ENCODE data around the gene DNAAF6.
"Not testable (repeated sequence)": the region's sequence is repeated elsewhere in the genome, so short reads cannot be mapped to it uniquely, and the experiment has no call there.

DNAAF6 gene

DNA sequence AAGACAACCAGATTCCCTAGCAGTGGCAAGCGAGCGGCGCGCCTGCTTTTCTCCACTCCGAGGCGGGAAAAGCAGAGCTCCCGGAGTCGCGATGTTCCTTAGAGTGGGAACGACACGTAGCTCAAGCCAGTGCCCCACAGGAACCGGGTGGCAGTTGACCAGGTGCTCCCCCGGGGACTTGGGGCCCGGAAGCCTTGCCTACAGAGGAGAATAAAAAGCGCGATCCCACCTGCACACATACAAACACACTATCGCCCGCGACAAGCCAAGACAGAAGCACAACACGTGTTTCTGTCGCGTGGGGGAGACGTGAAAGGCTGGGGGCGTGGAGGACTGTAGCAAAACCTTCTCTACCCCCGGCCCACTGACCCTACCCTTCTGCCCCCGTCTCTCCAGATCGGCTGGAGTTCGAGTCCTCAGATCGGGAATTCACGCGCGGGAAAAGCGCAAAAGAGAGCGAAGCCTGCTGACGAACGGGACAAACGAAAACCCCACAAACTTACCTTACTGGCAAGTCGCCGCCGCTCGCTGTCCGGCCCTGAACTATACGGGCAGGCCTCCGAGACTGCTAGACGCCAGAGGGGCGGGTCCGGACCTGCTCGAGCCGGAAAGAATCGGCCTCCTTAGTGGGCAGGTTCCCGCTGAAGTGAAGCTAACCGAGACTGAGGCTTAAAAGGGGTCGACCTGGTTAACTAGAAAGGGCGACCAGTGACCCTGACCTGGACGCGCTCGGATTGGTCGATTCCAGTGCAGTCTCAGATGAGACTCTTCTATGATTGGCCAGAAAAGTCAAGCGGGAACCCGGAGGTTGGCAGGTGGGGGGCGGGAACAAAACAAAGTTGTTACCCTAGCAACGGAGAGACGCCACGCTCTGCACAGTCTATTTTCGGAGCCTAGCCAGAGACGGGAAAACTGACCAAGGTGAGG is at the start of gene DNAAF6, which contains the start of gene NUP62CL:
Gene DNAAF6, plus strand, starts transcription at position 842 of the 927 bp plus-strand sequence. CDS start 6,265 bp downstream, outside the sequence.
Gene NUP62CL, minus strand, starts transcription at position 664 of the 927 bp plus-strand sequence. CDS start 31,287 bp downstream, outside the sequence.
- DNase-seq (ENCODE audit: low read depth) = no peak

DNA sequence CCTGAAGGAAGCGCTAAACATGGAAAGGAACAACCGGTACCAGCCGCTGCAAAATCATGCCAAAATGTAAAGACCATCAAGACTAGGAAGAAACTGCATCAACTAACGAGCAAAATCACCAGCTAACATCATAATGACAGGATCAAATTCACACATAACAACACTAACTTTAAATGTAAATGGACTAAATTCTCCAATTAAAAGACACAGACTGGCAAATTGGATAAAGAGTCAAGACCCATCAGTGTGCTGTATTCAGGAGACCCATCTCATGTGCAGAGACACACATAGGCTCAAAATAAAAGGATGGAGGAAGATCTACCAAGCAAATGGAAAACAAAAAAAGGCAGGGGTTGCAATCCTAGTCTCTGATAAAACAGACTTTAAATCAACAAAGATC is 48.8 kb upstream of the DNAAF6 start:
- not testable (repeated sequence) for DNase-seq (ENCODE audit: low read depth)

DNA sequence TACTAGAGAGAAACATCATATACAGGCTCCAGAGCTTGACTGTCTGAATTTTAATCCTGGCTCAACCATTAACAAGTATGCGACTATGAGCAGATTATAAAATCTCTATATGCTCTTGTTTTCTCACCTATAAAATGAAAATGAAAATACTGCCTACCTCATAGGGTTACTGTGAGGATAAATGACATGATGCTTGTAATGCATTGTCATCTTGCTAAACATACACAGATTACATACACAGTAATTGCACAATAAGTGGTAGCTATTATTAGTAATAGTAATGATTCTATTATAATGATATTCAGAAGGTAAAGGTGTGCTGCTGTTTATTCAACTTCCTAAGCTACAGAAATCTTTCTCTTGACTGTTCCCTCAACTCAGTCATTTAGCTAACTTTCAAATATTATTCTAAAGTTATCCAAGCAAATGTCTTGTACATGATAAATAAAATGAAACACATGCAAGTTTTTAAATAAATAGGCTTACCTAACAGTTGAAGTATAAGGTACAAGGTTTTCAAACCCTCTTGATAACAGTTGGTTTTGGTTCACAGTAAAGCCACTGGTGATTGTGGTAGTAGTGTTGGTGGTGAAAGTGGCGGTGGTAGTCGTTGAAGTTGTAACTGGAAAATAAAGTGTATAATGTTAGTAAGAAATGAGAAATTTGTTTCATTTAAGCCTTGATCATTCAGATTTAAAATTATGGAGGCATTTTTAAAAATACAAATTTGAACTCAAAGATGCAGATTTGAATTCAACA is 39.1 kb upstream of the DNAAF6 start:
- DNase-seq (ENCODE audit: low read depth) = no peak

DNA sequence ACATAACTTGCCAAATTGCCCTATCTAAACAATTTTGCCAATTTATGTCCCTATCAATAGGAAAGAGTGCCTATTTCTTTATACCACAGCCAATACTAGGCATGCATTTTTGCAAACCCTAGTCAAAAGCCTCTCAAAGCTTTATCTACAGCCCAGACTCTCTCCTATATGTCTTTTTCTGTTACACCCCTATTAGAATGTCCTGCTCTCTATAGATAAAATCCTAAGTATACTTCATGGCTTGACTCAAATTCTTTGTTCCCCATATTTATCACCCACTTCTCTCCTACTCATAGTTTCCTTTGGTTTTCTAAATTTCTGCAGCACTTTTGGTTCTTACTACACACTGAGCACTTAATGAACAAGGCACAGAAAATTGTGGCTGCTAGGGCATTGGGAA is 38.2 kb upstream of the DNAAF6 start:
- no peak for DNase-seq (ENCODE audit: low read depth)

GRCh38 chrX:107168712-107169111 is 37.7 kb upstream of the DNAAF6 start:
- no peak for DNase-seq (ENCODE audit: low read depth)

GRCh38 chrX:107171369-107172102 is 34.9 kb upstream of the DNAAF6 start:
- no peak for DNase-seq (ENCODE audit: low read depth)

GRCh38 chrX:107197319-107197718 is 9.1 kb upstream of the DNAAF6 start:
- DNase-seq (ENCODE audit: low read depth) = no peak

GRCh38 chrX:107198074-107198473 is 8.3 kb upstream of the DNAAF6 start:
- not testable (repeated sequence) for DNase-seq (ENCODE audit: low read depth)

- no peak for DNase-seq (ENCODE audit: low read depth)
These were observed 6.9 kb upstream of the DNAAF6 start for GRCh38 chrX:107199491-107199890.

GRCh38 chrX:107204068-107204605 is 2.3 kb upstream of the DNAAF6 start:
- DNase-seq (ENCODE audit: low read depth) = no peak

DNA sequence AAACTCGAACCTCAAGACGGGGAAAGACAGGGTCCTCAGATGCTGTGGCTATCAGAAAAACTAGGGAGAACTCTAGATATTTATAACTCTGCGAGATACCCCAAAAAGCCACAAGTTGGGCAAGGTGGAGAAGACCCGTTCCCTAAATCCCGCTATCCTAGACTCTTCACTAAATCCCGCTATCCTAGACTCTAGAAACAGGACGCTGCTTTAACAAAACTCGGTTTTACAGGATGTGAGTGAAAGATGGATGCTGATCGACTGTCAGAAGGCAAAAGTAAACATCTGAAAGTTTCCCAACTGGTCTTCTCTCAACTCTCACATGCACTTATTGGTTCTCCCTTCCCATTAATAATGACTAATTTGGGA is 270 bp downstream of the DNAAF6 start:
- DNase-seq (ENCODE audit: low read depth) = no peak

DNA sequence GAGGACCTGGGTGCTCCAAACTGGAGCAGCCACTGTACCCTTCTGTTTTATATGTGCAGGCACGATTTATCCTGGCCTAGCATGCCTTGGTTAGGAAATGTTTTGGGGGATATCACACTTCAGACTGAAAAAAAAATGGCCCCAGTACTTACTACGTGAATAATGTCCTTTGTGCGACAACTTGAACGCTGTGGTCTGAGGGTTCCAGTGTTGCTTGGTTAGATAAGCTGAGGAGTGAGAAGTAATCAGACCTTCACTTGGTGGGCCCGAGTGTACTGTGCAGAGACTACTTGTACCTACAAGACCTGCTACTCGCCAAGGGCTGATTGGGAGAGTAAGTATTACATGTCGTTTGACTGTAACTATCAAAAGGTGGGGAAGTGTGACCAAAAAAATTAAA is 678 bp downstream of the DNAAF6 start:
- no peak for DNase-seq (ENCODE audit: low read depth)

DNA sequence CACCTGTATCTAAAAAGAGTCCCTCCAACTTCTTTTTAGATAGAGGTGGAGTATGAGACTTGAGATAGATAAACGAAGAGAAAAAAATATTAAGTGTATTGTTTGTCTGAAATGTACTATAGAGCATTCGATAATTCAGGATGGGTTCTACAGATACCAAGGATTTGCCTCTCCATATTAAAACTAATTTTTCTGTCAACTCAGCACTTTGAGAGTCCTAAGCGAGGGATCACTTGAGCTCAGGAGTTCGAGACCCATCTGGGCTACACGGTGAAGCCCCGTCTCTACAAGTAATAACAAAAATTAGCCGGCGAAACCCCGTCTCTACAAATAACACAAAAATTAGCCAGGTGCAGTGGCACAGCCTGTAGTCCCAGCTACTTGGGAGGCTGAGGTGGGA is 1.5 kb downstream of the DNAAF6 start:
- DNase-seq (ENCODE audit: low read depth) = no peak

GRCh38 chrX:107213477-107213876 is 7.1 kb downstream of the DNAAF6 start:
- DNase-seq (ENCODE audit: low read depth) = no peak

DNA sequence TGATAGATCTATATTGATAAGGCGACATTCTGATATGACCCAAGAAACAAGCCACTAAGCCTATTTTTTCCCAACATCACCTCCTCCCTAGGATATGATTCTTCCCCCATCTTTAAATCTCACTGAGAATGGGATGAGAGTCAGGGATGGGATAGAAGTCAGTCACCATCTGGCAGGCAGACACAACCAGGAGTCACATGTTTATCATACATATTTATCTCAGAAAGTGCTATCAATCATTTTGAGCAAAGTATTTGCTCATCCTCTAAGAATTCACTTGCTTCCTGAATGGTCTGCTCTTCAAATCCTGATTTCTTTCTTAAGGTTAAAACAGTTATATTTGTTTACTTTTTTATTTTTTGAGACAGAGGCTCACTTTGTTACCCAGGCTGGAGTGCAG is 20.3 kb downstream of the DNAAF6 start:
- no peak for DNase-seq (ENCODE audit: low read depth)

DNA sequence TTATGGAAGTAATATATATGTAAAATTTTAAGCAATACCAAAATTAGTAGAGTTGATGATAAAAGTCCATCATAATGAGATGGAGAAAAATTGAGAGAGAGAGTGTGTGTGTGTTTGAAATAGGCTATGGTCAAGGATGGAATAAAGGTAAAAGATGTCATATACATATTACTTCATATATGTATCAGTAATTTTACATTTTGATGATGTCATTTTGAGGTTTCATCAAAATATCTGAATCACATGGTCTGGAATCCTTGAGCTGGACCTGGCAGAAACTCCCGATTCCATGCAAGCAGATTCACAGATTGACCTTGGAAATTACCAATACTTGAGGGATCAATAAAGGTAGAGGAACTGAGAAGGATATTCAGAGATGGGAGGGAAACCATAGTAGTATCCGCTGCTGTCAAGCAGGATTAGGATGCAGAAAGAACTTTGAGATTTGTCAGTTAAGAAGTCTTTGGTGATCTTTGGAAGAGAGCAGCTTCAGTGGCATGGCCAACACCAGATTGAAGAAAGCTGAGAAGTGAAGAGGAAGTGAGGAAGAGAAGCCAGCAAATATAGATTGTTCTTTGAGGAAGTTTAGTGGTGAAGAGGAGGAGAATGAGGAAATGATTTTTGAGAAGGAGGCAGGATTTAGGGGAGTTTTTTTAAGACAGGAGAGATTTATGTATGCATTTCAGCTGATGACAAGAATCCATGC is 21.5 kb downstream of the DNAAF6 start:
- no peak for DNase-seq (ENCODE audit: low read depth)

DNA sequence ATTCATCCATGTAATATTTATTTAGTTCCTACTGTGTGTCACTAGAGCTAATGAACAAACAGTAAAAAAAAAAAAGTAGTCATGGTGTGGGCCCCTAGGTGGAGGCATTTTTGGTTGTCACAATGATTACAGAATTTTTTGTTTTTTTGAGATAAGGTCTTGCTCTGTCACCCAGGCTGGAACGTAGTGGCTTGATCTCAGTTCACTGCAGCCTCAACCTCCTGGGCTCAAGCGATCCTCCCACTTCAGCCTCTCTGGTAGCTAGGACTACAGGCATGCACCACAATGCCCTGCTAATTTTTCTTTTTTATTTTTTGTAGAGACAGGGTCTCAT is 22.0 kb downstream of the DNAAF6 start:
- no peak for DNase-seq (ENCODE audit: low read depth)

DNA sequence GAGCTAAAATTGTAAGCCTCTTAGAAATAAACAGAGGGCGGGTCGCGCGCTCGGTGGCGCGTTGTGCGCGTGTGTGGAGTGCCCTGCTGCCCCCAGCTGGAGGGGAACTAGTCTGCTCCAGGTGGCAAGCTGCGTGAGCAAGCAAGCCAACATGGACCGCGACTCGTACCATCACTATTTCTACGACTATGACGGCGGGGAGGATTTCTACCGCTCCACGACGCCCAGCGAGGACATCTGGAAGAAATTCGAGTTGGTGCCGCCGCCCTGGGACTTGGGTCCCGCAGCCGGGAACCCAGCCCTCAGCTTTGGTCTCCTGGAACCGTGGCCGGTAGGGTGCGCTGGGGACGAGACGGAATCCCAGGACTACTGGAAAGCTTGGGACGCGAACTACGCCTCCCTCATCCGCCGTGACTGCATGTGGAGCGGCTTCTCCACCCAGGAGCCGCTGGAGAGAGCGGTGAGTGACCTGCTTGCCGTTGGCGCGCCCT is 66.1 kb downstream of the DNAAF6 start:
- no peak for DNase-seq (ENCODE audit: low read depth)

DNA sequence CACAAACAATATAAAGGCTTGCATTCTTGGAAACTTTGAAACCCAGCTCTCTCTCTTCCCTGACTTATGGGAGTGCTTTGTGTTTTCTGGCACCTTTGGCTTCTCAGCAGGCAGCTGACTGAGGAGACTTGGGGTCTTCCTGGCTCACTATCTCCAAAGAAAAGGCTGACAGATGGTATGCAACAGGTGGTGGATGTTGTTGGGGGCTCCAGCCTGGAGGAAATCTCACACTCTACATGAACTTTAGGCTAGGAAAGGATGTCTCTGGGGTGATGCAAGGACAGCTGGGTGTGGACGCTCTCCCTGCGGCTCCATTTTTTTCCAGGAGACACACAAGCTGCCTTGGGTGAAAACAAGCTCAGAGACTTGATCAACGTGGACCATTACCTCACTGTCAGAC is 67.4 kb downstream of the DNAAF6 start:
- DNase-seq (ENCODE audit: low read depth) = no peak

- no peak for DNase-seq (ENCODE audit: low read depth)
These were observed 82.3 kb downstream of the DNAAF6 start for GRCh38 chrX:107288676-107289075.

DNA sequence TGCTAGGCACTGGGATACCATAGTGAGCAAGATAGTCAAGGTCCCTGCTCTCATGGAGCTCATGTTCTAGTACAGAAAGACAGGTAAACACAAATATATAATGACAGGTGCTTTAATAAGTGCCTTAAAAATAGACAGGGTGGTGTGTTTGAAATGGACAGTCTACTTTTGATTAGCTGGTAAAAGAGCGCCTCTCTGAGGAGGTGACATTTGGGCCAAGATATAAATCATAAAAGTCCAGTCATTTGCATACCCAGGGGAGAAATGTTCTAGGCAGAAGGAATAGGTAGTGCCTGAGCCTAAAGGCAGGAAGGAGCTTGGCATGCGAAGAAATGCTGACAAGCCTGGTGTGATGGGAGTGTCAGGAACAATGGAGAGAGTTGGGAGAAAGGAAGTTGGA is 83.6 kb downstream of the DNAAF6 start:
- DNase-seq (ENCODE audit: low read depth) = no peak
